HuH-7.5 (cell line): ENCODE measurements around the gene GJB1.
A peak's percentile ranks its signal among the peaks of the same experiment; 100 is the strongest.

Experiments used
- DNase-seq: peaks from one replicate; pipeline ENCODE4 v3.0.0; 2011; ENCODE audit warnings: low spot score

Gene GJB1

DNA sequence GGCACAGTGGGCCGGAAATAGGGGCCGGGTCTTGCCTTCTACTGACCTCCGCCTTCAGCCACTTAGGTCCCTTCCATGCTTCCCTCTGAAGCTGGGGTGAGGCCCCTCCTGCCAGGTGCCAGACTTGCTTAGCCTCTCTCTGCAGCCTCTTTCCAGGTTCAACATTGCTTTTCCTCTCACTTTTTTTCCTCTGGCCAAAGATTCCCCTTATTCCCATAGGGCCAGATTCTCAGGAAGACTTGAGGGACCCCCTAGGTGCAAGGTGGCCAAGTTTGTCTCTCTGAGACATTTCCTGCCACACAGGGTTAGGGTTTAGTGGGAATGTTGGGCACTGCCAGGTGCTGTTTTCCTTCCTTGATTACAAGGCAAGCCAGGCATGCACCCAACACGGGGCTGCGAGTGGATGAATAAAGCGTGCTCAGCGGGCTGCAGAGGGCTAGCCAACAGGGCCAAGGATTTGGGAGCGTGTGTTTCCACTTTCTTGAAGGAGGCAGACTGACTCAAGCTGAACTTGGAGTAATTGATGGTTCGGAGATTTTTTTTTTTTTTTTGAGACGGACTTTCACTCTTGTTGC, 7.6 kb upstream of the GJB1 start:
- DNase-seq, result no peak

DNA sequence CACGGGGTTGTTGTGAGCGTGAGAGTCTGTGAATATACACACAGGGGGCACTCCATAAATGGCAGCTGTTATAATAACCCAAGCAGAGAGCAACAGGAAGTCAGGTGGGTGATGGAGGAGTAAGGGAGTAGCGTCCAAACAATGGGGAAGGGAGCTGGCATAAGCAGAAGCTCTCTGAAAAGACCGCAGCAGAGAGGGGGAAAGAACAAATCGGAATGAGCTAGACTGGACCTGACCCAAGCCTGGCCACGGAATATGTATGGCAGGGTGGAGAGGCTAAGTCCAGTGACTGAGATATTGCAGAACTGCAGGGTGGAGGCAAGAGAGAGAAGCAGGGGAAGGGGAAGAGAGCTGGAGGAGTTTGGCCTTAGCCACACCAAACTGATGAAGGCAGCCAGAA, 6.5 kb upstream of the GJB1 start:
- no peak for DNase-seq

DNA sequence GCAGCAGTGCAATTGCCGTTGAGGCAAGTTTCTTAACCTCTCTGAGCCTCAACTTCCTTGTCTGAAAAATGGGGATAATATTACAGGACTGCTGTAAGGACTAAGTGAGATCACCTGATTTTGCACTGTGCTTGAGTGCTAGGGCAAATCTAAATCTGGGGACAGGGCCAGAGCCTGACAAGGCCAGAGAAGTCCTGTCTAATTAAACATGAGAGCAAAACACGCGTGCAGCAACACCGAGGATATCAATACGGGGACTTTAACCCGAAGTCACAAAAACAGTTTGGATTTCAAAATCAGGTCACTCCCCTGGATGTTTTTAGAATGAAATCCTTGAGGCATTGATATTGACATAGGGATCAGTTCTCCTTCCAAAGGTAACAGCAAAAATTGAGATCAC, 5.7 kb upstream of the GJB1 start:
- DNase-seq, result no peak

- DNase-seq, result no peak
Observed at GRCh38 chrX:71221145-71221544, 1.9 kb upstream of the GJB1 start.

- DNase-seq, result no peak
Observed at GRCh38 chrX:71224098-71224708, 1.2 kb downstream of the GJB1 start.

GRCh38 chrX:71225009-71225408, 2.0 kb downstream of the GJB1 start:
- DNase-seq, result peak; percentile 24

- DNase-seq, result no peak
Observed at GRCh38 chrX:71225676-71226075, 2.7 kb downstream of the GJB1 start.

- DNase-seq, result peak; percentile 39
Observed at GRCh38 chrX:71227370-71228062, 4.5 kb downstream of the GJB1 start.

GRCh38 chrX:71228063-71228642, 5.1 kb downstream of the GJB1 start:
- DNase-seq, result peak; percentile 44

GRCh38 chrX:71235482-71235881, 12.5 kb downstream of the GJB1 start:
- no peak for DNase-seq

DNA sequence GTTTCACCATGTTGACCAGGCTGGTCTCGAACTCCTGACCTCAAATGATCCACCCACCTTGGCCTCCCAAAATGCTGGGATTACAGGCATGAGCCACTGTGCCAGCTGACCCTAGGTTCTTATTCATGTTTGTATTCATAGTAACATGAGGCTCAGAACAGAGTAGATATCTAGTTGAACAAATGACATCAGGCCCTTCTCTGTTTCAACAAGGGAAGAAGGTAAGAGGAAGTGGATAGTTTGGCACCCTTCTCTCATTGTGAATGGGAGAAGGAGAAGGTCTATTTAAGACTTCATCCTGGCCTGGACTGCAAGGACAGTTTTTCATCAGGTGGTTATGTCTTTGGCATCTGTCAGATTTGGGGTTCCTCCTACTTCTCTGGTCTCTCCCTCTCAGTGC, 13.8 kb downstream of the GJB1 start:
- DNase-seq, result no peak

DNA sequence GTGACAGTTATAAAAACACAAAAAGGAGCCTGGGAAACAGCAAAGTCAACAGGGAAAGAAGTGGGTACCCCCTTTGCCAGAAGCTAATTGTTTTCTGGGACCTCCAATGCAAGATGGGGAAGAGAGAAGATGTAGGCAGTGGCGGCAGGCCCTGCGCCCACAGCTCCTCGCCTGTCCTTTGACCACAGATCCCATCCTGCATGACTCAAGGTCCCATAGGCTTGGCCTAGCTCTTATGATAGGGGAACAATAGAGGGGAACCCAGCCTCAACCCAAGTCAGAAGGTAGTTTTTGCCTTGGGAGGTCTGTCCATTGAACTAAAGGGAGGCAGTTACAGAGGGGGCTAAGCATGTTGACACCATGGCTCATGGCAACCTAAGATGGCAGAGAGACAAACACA, 16.8 kb downstream of the GJB1 start:
- DNase-seq, result no peak

DNA sequence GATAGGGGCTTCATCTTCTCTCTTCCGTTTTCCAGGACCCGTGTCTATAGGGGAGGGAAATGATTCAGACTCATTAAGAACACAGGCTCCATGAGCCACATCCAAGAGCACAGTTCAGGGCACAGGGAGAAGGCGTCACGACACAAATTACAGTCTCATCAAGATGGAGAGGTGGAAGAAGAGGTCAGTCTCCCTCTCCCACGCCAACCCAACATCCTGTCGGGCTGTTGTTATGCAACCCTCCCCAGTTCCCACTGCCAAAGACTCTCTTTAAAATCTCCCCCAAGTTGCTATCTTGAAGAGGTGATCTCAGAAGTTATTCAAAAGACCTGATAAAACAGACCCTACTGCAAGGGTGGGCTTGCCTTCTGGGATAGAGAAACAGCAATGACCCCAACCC, 18.3 kb downstream of the GJB1 start:
- DNase-seq, result no peak

GRCh38 chrX:71244359-71245128, 21.5 kb downstream of the GJB1 start:
- DNase-seq, result no peak

DNA sequence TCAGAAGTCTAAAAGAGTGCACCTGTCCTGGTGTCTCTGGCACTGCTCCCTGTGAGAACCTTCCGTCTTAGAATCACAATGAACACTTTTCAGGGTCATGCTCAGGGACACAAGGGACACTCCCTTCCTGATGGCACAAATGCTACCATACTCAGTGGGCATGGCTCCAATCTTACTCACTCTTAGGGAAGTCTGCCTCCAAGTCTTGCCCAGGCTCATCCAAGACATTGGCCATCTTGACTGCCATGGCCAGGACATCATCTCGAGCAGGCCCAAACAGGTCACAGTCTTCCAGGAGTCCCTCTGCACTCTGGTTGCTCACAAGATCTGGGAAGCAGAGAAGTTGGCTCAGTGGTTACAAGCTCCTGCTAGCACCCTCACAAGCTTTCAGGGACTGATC, 22.1 kb downstream of the GJB1 start:
- DNase-seq, result no peak

DNA sequence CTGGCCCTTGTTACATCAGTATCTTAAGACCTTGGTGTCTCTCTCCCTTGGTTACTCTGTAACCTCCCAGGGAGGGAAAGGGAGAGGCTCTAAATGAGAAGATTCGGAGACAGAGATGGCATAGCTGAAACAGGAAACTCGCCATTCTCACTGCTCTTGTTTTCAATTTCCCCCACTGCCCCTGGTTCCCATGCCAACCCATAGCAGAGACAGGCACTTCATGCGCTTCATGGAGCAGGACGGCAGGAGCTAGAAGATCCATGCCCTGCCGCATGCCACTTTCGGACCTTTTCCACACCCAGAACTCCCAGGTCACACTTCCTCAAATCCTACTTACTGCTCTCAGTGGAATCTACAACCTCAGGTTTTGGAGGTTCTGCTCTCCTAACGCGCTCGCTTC, 27.8 kb downstream of the GJB1 start:
- no peak for DNase-seq

DNA sequence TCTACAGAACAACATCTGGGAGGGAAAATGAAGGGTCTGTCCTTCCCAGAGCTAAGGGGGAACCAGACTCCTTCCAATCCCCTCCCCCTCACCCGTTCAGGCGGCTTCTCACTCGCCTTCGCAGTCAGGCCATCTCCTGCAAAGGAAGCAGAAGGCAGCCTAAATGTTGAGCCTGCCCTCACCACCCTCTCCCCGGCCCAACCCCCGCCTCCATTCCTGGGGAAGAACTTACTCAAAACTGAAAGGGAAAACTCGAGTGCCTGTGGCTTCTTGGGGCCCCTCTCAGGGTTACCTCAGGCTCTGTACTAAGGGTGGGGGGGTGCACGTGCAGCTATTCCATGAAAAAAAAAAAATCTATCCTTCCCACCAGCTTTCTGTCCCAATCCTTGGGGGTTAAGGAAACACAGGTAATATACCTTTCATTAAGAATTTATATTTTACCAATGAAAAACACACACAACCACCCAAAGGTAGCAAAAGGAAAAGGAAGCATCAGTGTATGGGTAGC, 28.5 kb downstream of the GJB1 start:
- no peak for DNase-seq

DNA sequence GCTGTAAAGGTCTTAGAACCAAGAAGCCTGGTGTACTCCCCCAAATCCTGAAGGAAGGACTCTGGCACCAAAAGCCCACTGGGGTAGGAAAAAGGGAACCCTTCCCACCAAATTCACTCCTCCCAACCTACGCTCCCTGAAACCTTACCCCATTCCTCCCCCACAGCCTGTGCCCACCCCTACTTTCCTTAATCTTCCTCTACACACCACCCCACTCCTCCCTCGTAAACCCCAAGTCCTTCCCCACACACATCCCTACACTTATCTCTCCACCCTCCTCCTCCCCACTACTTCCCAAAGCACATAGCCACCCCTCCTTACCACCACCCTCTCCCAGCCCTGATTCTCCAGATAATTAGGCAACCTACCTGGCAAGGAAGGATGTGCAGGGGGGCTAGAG, 29.2 kb downstream of the GJB1 start:
- DNase-seq, result no peak

GRCh38 chrX:71253253-71254091, 30.4 kb downstream of the GJB1 start:
- peak; percentile 48 for DNase-seq

GRCh38 chrX:71254092-71254963, 31.3 kb downstream of the GJB1 start, which contains the start of gene ZMYM3:
TSS of gene ZMYM3 (minus strand) at chrX:71254140. CDS start at chrX:71253255, 885 bp downstream.
- DNase-seq, result peak; percentile 86
